Skin of body (tissue), 3 donors: Measurements from ENCODE around the gene EIF4EBP3. TPM values are rescaled to one million over a fixed set of nuclear protein-coding genes. Genes with fewer than 3 reads are reported as not detected.
"Not testable (repeated sequence)": the region's sequence is repeated elsewhere in the genome, so short reads cannot be mapped to it uniquely, and the experiment has no call there.

ENCODE experiments used
- DNase-seq: peaks from one replicate; lab custom pipeline; 2025; lab: John Stamatoyannopoulos, UW
- small RNA-seq: library from RNA; depleted of rRNA; stranded (forward); fragments of <200 nt; gene quantifications from one replicate; pipeline ENCODE3, GENCODE V24; 2014; ENCODE audit warnings: low replicate concordance
- total RNA-seq: library from RNA; depleted of rRNA; stranded (reverse); fragments of >200 nt; gene quantifications from one replicate; pipeline ENCODE4 v1.2.3, GENCODE V29; 2014

The EIF4EBP3 gene
- total RNA-seq, 1 donor from 2014 or later: 1.3 TPM

DNA sequence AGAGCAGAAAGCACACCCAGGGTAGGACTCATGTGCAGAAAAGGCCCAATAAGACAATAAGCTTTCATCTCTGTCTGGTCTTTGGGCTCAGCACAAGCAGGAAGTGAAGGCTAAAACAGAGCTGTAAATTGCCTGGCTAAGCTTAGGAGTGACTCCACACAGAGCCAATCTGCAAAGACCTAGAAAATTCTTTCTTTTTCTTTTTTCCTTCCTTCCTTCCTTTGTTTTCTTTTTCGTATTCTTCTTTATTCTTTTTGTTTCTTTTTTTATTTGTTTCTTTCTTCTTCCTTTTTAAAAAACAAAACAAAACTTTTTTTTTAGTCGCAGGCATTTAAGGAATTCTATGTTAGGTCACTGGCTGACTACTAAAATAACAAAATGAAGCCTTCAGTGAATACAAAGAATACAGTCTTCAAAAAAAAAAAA lies 29.3 kb downstream of the EIF4EBP3 start:
- no peak for DNase-seq

DNA sequence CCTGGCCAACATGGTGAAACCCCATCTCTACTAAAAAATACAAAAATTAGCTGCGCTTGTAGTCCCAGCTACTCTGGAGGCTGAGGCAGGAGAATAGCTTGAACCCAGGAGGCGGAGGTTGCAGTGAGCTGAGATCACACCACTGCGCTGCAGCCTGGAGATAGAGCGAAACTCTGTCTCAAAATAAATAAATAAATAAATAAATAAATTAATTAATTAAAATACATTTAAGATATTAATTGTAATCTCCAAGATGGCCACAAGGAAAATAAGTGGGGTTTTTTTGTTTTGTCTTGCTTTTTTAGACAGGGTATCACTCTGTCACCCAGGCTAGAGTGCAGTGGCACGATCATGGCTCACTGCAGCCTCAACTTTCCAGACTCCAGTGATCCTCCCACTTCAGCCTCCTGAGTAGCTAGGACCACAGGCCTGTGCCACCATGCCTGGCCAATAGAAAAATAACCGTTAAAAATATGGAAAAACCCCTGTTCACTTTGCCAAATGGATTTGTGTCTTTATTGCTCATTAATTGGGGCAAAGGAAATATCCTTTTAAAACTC lies 31.8 kb downstream of the EIF4EBP3 start:
- DNase-seq: not testable (repeated sequence)

DNA sequence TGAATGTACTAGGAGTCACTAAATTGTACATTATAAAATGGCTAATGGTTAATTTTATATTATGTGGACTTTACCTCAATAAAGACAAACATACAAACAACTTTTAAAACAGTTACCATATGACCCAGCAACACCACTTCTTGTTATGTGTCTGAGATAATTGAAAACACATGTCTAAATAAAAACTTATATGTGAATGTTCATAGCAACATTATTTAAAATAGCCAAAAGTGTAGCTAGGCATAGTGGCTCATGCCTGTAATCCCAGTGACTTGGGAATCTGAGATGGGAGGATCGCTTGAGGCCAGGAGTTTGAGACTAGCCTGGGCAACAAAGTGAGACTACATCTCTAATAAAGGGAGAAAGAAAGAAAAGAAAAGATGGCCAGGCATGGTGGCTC lies 40.0 kb downstream of the EIF4EBP3 start:
- no peak for DNase-seq

DNA sequence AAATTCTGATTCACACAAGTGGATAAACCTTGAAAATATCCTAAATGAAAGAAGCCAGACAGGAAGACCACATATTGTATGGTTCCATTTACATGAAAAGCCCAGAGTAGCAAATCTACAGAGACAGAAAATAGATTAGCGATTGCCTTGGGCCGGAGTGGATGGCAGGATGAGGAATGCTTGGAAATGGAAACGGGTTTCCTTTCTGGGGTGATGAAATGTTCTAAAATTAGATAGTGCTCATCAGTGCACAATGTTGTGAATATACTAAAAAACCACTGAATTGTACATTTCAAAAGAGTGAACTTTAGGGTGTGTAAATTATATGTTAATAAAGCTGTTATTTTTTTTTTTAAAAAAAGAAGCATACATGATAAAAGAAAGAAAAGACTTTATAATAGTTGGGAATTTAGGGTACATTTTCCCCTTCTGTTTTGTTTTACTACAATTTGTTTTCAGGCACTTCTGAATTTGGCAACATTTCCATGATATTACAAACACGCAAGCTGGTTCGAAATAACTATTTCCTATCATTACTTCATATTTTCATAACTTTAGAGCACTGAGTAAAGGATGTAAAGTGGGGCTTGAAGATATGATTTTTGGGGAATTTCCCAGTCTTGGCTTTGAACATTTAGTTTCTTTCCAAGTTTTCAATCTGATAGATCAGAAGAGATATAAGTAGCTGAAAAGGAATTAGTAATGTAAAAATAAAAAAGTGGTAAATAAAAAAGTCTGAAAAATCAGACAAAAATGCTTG lies 41.0 kb downstream of the EIF4EBP3 start:
- peak; percentile 27 for DNase-seq

DNA sequence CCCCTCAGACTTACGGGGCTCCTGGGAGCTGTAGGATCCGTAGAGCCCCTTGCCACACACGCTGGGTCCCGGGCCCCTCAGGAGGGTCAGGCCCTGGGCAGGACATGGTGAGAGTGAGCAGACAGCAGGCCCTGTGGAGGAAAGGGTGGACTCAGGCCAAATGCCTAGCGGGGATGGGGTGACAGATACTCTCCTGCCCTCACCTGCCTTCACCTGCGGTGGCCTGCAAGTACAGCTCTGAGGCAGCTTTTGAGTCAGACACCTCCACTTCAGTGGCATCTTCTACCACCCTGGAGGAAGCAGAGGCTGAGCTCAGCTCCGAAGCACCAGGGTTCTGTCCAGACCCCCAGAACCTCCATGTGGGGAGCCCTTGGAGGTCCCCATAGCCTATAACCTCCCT lies 43.4 kb downstream of the EIF4EBP3 start:
- no peak for DNase-seq

DNA sequence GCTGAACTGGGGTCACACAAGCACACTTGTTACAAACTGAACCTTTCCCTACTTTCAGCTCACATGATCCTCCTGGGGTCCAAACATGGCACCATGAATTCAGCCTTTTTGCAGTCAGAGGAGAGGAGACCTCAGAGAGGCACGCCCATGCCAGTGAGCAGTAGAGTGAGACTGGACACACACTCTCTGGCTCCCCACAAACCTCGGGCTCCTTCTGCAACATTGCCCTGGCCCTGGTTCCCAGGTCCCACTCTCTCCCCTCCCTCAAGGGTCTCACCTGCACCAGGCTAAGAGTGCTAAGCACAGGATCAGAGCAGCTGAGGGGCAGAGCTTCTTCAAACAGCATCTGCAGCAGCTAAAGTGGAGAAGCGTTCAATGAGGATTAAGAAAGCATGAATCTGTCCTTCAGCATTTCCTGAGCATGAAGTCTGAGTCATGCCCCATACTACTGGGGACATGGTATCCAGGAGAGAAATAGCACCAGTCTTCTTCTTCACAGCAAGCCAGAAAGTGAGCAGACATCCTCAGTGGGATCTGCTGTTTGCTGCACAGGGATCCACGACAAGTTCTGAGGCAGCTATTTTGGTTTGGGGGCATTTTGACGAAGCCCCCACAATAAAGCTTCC lies 44.4 kb downstream of the EIF4EBP3 start:
- DNase-seq: no peak

DNA sequence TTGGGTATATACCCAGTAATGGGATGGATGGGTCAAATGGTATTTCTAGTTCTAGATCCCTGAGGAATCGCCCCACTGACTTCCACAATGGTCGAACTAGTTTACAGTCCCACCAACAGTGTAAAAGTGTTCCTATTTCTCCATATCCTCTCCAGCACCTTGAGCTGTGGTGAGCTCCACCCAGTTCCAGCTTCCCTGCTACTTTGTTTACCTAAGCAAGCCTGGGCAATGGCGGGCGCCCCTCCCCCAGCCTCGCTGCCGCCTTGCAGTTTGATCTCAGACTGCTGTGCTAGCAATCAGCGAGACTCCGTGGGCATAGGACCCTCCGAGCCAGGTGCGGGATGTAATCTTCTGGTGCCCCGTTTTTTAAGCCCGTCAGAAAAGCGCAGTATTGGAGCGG lies 45.6 kb downstream of the EIF4EBP3 start:
- DNase-seq: not testable (repeated sequence)

DNA sequence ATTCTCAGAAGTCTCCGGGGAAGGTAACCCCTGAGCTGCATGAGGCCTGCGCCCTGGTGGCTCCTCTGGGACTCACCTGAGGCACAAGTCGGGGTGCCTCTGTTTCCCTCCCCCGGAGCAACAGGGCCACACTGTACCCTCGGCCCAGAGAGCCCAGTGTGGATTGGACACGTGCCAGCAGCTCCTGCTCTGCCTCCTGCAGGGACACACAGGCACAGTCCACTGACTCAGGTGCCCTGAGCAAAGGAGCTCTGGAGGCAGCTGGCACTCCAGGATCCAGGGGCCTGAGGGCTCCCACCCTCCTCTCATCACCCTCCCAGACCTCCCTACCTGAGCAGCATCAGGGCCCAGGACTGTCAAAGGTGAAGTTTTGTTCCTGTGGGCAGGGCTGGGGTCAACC lies 46.7 kb downstream of the EIF4EBP3 start:
- no peak for DNase-seq

DNA sequence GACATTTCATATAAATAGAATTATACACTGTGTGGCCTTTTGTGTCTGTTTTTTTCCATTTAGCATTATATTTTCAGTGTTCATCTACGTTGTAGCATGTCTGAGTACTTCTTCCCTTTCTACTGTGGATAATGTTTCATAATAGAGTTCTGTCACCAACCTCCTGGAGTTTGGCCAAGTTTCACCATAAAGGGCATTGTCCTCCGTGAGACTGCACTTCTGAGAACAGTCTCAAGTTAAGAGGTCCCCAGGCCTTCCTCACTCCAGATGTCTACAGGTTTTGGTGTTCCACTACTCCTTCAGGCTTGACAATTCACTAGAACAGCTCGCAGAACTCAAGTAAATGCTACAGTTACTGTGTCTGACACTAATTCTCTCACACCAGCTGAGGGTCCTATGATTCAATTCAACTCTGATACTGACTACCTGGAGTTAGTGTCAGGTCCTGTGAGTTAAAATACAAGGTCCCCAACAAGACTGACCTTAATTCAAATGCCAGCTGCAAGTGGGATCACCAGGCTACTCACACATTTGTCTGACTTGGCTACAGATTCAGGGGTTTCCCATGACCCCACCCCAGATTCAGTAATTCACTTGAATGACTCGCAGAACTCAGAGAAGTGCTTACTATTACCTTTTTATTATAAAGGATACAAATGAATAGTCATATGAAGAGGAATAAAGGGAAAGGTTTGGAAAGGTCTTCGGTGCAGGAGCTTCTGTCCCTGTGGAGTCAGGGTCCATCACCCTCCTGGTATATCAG lies 48.3 kb downstream of the EIF4EBP3 start:
- DNase-seq: no peak

DNA sequence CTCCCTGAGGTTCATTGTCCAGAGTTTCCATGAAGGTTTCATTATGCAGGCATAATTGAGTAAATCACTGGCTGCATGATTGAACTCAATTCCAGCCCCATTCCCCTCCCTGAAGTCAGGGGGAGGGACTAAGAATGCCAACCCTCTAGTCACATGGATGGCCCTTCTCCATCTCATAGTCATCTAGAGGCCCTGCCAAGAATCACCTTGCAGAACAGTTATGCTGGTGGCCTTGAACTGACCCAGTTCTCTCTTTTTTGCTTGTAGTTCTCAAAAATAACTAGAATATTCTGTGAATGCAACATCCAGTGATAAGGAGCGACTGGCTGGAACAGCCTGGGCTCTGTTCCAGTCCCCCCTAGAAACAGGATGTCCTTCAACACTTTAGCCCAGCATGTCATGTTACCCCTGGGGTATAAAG lies 48.9 kb downstream of the EIF4EBP3 start:
- DNase-seq: no peak

DNA sequence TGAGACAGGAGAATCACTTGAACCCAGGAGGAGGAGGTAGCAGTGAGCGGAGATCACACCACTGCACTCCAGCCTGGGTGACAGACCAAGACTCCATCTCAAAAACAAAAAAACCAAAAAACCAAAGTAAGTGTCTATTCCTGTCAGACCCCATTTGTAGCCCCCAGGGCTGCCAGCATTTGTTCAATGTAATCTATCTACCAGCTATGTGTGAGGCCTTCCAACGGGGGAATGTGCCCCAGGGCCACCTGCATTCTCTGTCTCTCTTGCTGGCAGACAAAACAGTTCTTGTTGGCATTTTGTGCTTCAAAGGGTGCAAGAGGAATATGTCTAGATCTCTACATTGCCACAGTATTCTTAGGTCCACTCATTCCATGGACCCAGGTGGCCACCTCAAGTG lies 51.4 kb downstream of the EIF4EBP3 start:
- no peak for DNase-seq

Small RNA genes lying within 50 kb of the gene (small RNA-seq; reads per million reads assigned to genes)
- gene RF00279 (not detected), gene RF00443 (not detected)

Other genes with a start within 250 kb of the EIF4EBP3 start
- 28.7 TPM for gene PFDN1, start 244.6 kb upstream of the EIF4EBP3 start, total RNA-seq
- 16.7 TPM for gene HBEGF, start 201.1 kb upstream of the EIF4EBP3 start, total RNA-seq
- not detected for gene SLC4A9, start 187.5 kb upstream of the EIF4EBP3 start, total RNA-seq
- 132 TPM for gene ANKHD1, start 145.8 kb upstream of the EIF4EBP3 start, total RNA-seq
- 14.5 TPM for gene SRA1, start 9.8 kb downstream of the EIF4EBP3 start, total RNA-seq
- gene APBB3, start 16.9 kb downstream of the EIF4EBP3 start, total RNA-seq: 14.8 TPM
- 9.5 TPM for gene SLC35A4, start 17.2 kb downstream of the EIF4EBP3 start, total RNA-seq
- gene CD14, start 85.5 kb downstream of the EIF4EBP3 start, total RNA-seq: 52.3 TPM
- gene TMCO6, start 91.8 kb downstream of the EIF4EBP3 start, total RNA-seq: 6.5 TPM
- gene NDUFA2, start 100.0 kb downstream of the EIF4EBP3 start, total RNA-seq: 33.9 TPM
- 51.3 TPM for gene IK, start 100.2 kb downstream of the EIF4EBP3 start, total RNA-seq
- 11.8 TPM for gene WDR55, start 117.2 kb downstream of the EIF4EBP3 start, total RNA-seq
- 0.30 TPM for gene DND1, start 125.9 kb downstream of the EIF4EBP3 start, total RNA-seq
- 36.9 TPM for gene HARS1, start 143.7 kb downstream of the EIF4EBP3 start, total RNA-seq
- gene HARS2, start 143.8 kb downstream of the EIF4EBP3 start, total RNA-seq: 19.6 TPM
- gene ZMAT2, start 152.8 kb downstream of the EIF4EBP3 start, total RNA-seq: 31.4 TPM
- not detected for gene PCDHA1, start 238.5 kb downstream of the EIF4EBP3 start, total RNA-seq
- 0.20 TPM for gene PCDHA2, start 247.2 kb downstream of the EIF4EBP3 start, total RNA-seq